Body of pancreas (tissue), 4 donors: ENCODE measurements around the gene PPP1R1A. TPM values are rescaled to one million over a fixed set of nuclear protein-coding genes. Genes with fewer than 3 reads are reported as not detected.

Experiments
- ATAC-seq: fragments of 150-250 bp; one replicate; pipeline ENCODE4 v1.9.1; 2016
- DNase-seq, 4 donors: peaks; one replicate each; pipeline ENCODE4 v3.0.0-alpha.2; 2019
- H3K27ac ChIP-seq, 4 donors: fragments of 200-600 bp; sonication (generic); 1 replicate in 3 of 4; 2 replicates in 1 of 4; pipeline versions ENCODE4 v1.5.1 to v1.6.1; 2016 to 2019; ENCODE audit warnings: mild to moderate bottlenecking in 1 of 4, mixed read lengths in 1 of 4, moderate library complexity in 1 of 4
- H3K27me3 ChIP-seq, 2 donors: fragments of 200-600 bp; sonication (generic); one replicate each; pipeline ENCODE4 v1.6.0; 2016; ENCODE audit warnings: mild to moderate bottlenecking in 1 of 2
- H3K36me3 ChIP-seq, 2 donors: fragments of 200-600 bp; sonication (generic); replicated peaks in 1 of 2; 2 replicates each; pipeline ENCODE4 v1.5.1; 2016; ENCODE audit warnings: low read depth in 2 of 2; ENCODE audit not compliant: insufficient read depth in 1 of 2
- H3K4me1 ChIP-seq: fragments of 200-600 bp; sonication (generic); one replicate; pipeline ENCODE4 v1.6.0; 2016
- H3K4me3 ChIP-seq, 2 donors: fragments of 200-600 bp; sonication (generic); 1 replicate in 1 of 2; 2 replicates in 1 of 2; pipeline ENCODE4 v1.5.1; 2016 to 2019
- H3K9me3 ChIP-seq, 3 donors: fragments of 200-600 bp; sonication (generic); 1 replicate in 2 of 3; 2 replicates in 1 of 3; pipeline ENCODE4 v1.5.1; 2016
- POLR2A ChIP-seq, 3 donors: fragments of 450-650 bp; IDR thresholded peaks; one replicate each; pipeline ENCODE4 v1.6.1; 2016; ENCODE audit warnings: antibody characterized with exemption in 3 of 3, mild to moderate bottlenecking in 2 of 3
- WGBS, 2 donors: methylation state at CpG; one replicate each; pipeline ENCODE4 v1.1.5; 2017; 5-methylcytosine and 5-hydroxymethylcytosine counted together
- intact Hi-C: fragments of 100-400 bp; cut with DNase I; formaldehyde crosslinking; loops from one replicate; pipeline ENCODE4 v1.15.1; 2023
- total RNA-seq, 2 donors: library from RNA; depleted of rRNA; stranded (reverse); fragments of >200 nt; gene quantifications; one replicate each; pipeline ENCODE4 v1.1.0, GENCODE V29; 2016
- TF ChIP-seq, protein P1 (sequence below), 7 experiments: fragments of 450-650 bp in 4 of 7; fragments of 200-600 bp in 3 of 7; sonication (generic) in 3 of 7; IDR thresholded peaks; one replicate each; pipeline ENCODE4 v1.5.1; 2016 to 2019; ENCODE audit warnings: antibody characterized with exemption in 7 of 7

Gene PPP1R1A
- total RNA-seq, 2 donors from 2014 or later: 3.6 to 51.4 TPM

GRCh38 chr12:54566792-54567191 is 21.7 kb downstream of the PPP1R1A start:
- TF ChIP-seq POLR2A (IDR thresholded peaks at IDR 0.05): no peak
- TF ChIP-seq, protein P1, sequence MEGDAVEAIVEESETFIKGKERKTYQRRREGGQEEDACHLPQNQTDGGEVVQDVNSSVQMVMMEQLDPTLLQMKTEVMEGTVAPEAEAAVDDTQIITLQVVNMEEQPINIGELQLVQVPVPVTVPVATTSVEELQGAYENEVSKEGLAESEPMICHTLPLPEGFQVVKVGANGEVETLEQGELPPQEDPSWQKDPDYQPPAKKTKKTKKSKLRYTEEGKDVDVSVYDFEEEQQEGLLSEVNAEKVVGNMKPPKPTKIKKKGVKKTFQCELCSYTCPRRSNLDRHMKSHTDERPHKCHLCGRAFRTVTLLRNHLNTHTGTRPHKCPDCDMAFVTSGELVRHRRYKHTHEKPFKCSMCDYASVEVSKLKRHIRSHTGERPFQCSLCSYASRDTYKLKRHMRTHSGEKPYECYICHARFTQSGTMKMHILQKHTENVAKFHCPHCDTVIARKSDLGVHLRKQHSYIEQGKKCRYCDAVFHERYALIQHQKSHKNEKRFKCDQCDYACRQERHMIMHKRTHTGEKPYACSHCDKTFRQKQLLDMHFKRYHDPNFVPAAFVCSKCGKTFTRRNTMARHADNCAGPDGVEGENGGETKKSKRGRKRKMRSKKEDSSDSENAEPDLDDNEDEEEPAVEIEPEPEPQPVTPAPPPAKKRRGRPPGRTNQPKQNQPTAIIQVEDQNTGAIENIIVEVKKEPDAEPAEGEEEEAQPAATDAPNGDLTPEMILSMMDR (IDR thresholded peaks at IDR 0.05): no peak
- intact Hi-C loops: no loop called here
- DNase-seq: no peak
- H3K4me3 ChIP-seq: no peak overlapping the region
- no peaks in the 10 kb centered on the region for H3K9me3 ChIP-seq
- no peaks in the 10 kb centered on the region for H3K27me3 ChIP-seq
- H3K36me3 ChIP-seq: no peaks in the 10 kb centered on the region
- H3K4me1 ChIP-seq: peaks cover 9% of the 10 kb centered on the region
- no peak overlapping the region for H3K27ac ChIP-seq
- WGBS, 2 donors: 62 to 74% methylated on average over 5 of the region's 5 CpGs
- ATAC-seq: no peak

DNA sequence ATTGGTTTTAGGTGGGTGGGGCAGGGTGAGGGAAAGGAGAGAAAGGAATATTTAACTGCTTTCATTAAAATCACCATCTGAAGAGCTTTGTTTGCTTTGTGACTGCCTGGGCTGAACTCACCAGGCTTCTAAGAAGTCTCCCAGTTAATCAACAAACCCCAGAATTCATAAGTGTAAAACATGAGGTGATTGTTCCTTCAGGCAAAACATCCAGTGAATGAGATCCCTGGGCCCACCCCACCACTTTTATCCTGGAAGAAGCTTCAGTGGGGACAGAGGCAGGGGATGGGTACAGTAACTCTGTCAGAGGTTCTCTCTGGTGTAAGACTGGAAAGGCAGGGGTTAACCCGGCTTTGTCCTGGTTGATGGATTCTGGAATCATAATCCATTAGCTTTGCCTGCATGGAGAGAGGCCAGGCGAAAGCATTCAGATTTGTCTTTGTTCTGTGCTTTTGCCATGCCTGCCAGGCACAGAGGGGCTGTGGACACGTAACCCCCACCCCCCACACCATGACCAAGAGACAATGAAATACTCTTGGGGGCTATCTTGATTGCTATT is 22.4 kb downstream of the PPP1R1A start:
- no peak for TF ChIP-seq POLR2A (IDR thresholded peaks at IDR 0.05)
- TF ChIP-seq, protein P1 (IDR thresholded peaks at IDR 0.05): no peak
- DNase-seq (no peak), ATAC-seq (no peak)
- Histone ChIP-seq H3K4me1 (peaks cover 9% of the 10 kb centered on the region), H3K9me3 (no peaks in the 10 kb centered on the region), H3K36me3 (no peaks in the 10 kb centered on the region), H3K27me3 (no peaks in the 10 kb centered on the region), H3K27ac (no peak overlapping the region), H3K4me3 (no peak overlapping the region)
- intact Hi-C loops: no loop called here
- whole genome bisulfite sequencing, 2 donors: 40 to 58% methylated on average over 2 to 3 of the region's 3 CpGs

- Histone ChIP-seq H3K4me3 (no peak overlapping the region), H3K4me1 (peaks cover 9% of the 10 kb centered on the region), H3K9me3 (no peaks in the 10 kb centered on the region), H3K27ac (no peak overlapping the region), H3K27me3 (no peaks in the 10 kb centered on the region), H3K36me3 (no peaks in the 10 kb centered on the region)
- DNase-seq: no peak
- intact Hi-C loops: no loop called here
- WGBS, 2 donors: 61 to 65% methylated on average over 10 of the region's 10 CpGs
- ATAC-seq: no peak
- TF ChIP-seq, protein P1 (IDR thresholded peaks at IDR 0.05): no peak
- TF ChIP-seq POLR2A (IDR thresholded peaks at IDR 0.05): no peak
Measured at GRCh38 chr12:54565310-54565985, 23.0 kb downstream of the PPP1R1A start.

DNA sequence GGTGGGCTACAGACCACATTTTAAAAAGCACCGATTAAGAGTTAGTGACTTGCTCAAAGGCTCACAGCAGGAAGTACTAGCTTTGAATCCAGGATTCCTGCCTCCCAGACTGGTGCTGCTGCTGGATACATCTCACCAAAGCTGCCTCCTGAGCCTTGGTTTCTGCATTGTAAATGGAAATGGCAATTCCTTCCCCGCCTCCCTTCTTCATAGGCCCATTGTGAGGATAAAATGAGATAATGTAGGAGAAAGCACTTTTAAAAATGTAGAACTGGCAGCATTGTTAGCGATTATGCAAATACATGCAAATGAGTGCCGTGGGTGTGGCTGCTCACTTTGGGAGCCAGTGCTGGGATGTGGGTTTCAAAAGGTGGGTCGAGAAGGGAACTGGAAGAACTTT is 23.7 kb downstream of the PPP1R1A start:
- no peak for ATAC-seq
- Histone ChIP-seq H3K27me3 (no peaks in the 10 kb centered on the region), H3K9me3 (no peaks in the 10 kb centered on the region), H3K36me3 (no peaks in the 10 kb centered on the region), H3K4me3 (no peak overlapping the region), H3K4me1 (peaks cover 13% of the 10 kb centered on the region), H3K27ac (no peak overlapping the region)
- TF ChIP-seq, protein P1 (IDR thresholded peaks at IDR 0.05): no peak
- intact Hi-C loops: no loop called here
- 64 to 67% methylated on average over 5 of the region's 5 CpGs for WGBS, 2 donors
- DNase-seq: no peak

DNA sequence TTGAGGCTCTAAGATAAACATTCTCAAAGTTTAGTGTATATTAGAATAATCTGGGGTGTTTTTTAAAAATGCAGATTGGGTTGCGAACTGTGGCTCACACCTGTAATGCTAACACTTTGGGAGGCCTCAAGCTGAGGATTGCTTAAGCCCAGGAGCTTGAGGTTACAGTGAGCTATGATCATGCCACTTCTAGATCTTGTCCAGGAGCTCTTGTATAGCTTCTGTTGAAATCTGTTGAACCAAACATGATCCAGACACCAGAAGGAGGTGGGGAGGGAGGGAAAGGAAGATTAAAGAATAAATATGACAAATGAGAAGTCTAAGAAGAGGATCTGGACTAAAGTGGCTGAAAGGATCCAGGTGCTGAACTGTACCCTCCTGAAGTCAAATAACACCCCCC is 24.7 kb downstream of the PPP1R1A start:
- TF ChIP-seq, protein P1 (IDR thresholded peaks at IDR 0.05): no peak
- no peak for TF ChIP-seq POLR2A (IDR thresholded peaks at IDR 0.05)
- no peaks in the 10 kb centered on the region for H3K9me3 ChIP-seq
- 92 to 93% methylated on average over 1 of the region's 1 CpG for WGBS, 2 donors
- H3K27me3 ChIP-seq: no peaks in the 10 kb centered on the region
- DNase-seq: no peak
- ATAC-seq: no peak
- peaks cover 13% of the 10 kb centered on the region for H3K4me1 ChIP-seq
- no peak overlapping the region for H3K4me3 ChIP-seq
- intact Hi-C loops: no loop called here
- H3K27ac ChIP-seq: no peak overlapping the region
- H3K36me3 ChIP-seq: no peaks in the 10 kb centered on the region
